ENCODE data around the gene PKDCC. TPM values are rescaled to one million over a fixed set of nuclear protein-coding genes. Genes with fewer than 3 reads are reported as not detected.

PKDCC gene
- polyA plus RNA-seq, 1 donor from 2014 or later, result not detected

- Mint-ChIP-seq H3K27me3 (peaks cover 44% of the 10 kb centered on the region), H3K9me3 (no peaks in the 10 kb centered on the region), H3K36me3 (no peaks in the 10 kb centered on the region), H3K4me3 (peak overlapping the region in 1 of 4 donors; percentile 79), H3K4me1 (peaks cover 1 to 5% (median 2%) of the 10 kb centered on the region in 3 donors), H3K27ac (peak overlapping the region in 1 of 3 donors; percentile 64)
Measured at GRCh38 chr2:42050703-42051542, 3.1 kb downstream of the PKDCC start.

- Mint-ChIP-seq H3K27me3 (peaks cover 39% of the 10 kb centered on the region), H3K36me3 (no peaks in the 10 kb centered on the region), H3K4me1 (peaks cover 1 to 5% (median 2%) of the 10 kb centered on the region in 3 donors), H3K27ac (no peak overlapping the region), H3K9me3 (no peaks in the 10 kb centered on the region), H3K4me3 (no peak overlapping the region)
Measured at GRCh38 chr2:42051543-42052235, 3.9 kb downstream of the PKDCC start.

- Mint-ChIP-seq H3K9me3 (no peaks in the 10 kb centered on the region), H3K36me3 (no peaks in the 10 kb centered on the region), H3K27me3 (peaks cover 36% of the 10 kb centered on the region), H3K4me3 (no peak overlapping the region), H3K4me1 (peaks cover 0 to 2% (median 0%) of the 10 kb centered on the region in 3 donors), H3K27ac (no peak overlapping the region)
Measured at GRCh38 chr2:42052702-42053481, 5.1 kb downstream of the PKDCC start.

- no peak overlapping the region for H3K27ac Mint-ChIP-seq
- no peak overlapping the region for H3K4me3 Mint-ChIP-seq
- peaks cover 36% of the 10 kb centered on the region for H3K27me3 Mint-ChIP-seq
- peaks cover 0 to 2% (median 0%) of the 10 kb centered on the region in 3 donors for H3K4me1 Mint-ChIP-seq
- no peaks in the 10 kb centered on the region for H3K36me3 Mint-ChIP-seq
- no peaks in the 10 kb centered on the region for H3K9me3 Mint-ChIP-seq
Measured at GRCh38 chr2:42053482-42053790, 5.6 kb downstream of the PKDCC start.

GRCh38 chr2:42053791-42054701, 6.2 kb downstream of the PKDCC start:
- H3K27ac Mint-ChIP-seq, result no peak overlapping the region
- H3K27me3 Mint-ChIP-seq, result peaks cover 30% of the 10 kb centered on the region
- no peaks in the 10 kb centered on the region for H3K9me3 Mint-ChIP-seq
- no peaks in the 10 kb centered on the region for H3K36me3 Mint-ChIP-seq
- no peak overlapping the region for H3K4me3 Mint-ChIP-seq
- peaks cover 0 to 2% (median 0%) of the 10 kb centered on the region in 3 donors for H3K4me1 Mint-ChIP-seq

- Mint-ChIP-seq H3K36me3 (no peaks in the 10 kb centered on the region), H3K4me3 (no peak overlapping the region), H3K27ac (no peak overlapping the region), H3K27me3 (peaks cover 22% of the 10 kb centered on the region), H3K9me3 (no peaks in the 10 kb centered on the region), H3K4me1 (peaks cover 0 to 2% (median 0%) of the 10 kb centered on the region in 3 donors)
Measured at GRCh38 chr2:42054714-42055430, 7.1 kb downstream of the PKDCC start.

GRCh38 chr2:42055573-42056514, 8.0 kb downstream of the PKDCC start:
- Mint-ChIP-seq H3K27me3 (peaks cover 14% of the 10 kb centered on the region), H3K27ac (no peak overlapping the region), H3K36me3 (no peaks in the 10 kb centered on the region), H3K4me1 (no peaks in the 10 kb centered on the region), H3K4me3 (no peak overlapping the region), H3K9me3 (no peaks in the 10 kb centered on the region)

GRCh38 chr2:42057159-42057901, 9.5 kb downstream of the PKDCC start:
- Mint-ChIP-seq H3K27me3 (peaks cover 9% of the 10 kb centered on the region), H3K9me3 (no peaks in the 10 kb centered on the region), H3K27ac (no peak overlapping the region), H3K4me1 (no peaks in the 10 kb centered on the region), H3K36me3 (no peaks in the 10 kb centered on the region), H3K4me3 (no peak overlapping the region)

- no peak overlapping the region for H3K4me3 Mint-ChIP-seq
- peaks cover 9% of the 10 kb centered on the region for H3K27me3 Mint-ChIP-seq
- H3K4me1 Mint-ChIP-seq, result no peaks in the 10 kb centered on the region
- peaks cover 0 to 1% (median 0%) of the 10 kb centered on the region in 3 donors for H3K9me3 Mint-ChIP-seq
- H3K27ac Mint-ChIP-seq, result no peak overlapping the region
- H3K36me3 Mint-ChIP-seq, result no peaks in the 10 kb centered on the region
Measured at GRCh38 chr2:42057902-42058450, 10.2 kb downstream of the PKDCC start.

- H3K4me3 Mint-ChIP-seq, result no peak overlapping the region
- H3K27me3 Mint-ChIP-seq, result peaks cover 4% of the 10 kb centered on the region
- H3K27ac Mint-ChIP-seq, result peak overlapping the region in 1 of 3 donors; percentile 93
- H3K4me1 Mint-ChIP-seq, result no peaks in the 10 kb centered on the region
- peaks cover 0 to 1% (median 0%) of the 10 kb centered on the region in 3 donors for H3K9me3 Mint-ChIP-seq
- no peaks in the 10 kb centered on the region for H3K36me3 Mint-ChIP-seq
Measured at GRCh38 chr2:42059261-42059898, 11.6 kb downstream of the PKDCC start.

GRCh38 chr2:42060028-42060427, 12.2 kb downstream of the PKDCC start:
- Mint-ChIP-seq H3K4me1 (no peaks in the 10 kb centered on the region), H3K27me3 (peaks cover 4% of the 10 kb centered on the region), H3K4me3 (no peak overlapping the region), H3K9me3 (peaks cover 0 to 1% (median 0%) of the 10 kb centered on the region in 3 donors), H3K27ac (no peak overlapping the region), H3K36me3 (no peaks in the 10 kb centered on the region)

All from IgD-negative memory B cell (primary cell).